GM12873 (cell line): ENCODE data around the gene CTXN3.

Experiments
- TF ChIP-seq, protein P1 (sequence below): IDR thresholded peaks from 2 replicates; pipeline ENCODE4 v1.5.1; 2012; ENCODE audit warnings: low read depth, mild to moderate bottlenecking, moderate library complexity, low read length, control low read depth; ENCODE audit not compliant: insufficient read depth; ENCODE audit errors: missing control alignments

CTXN3 gene

GRCh38 chr5:127694518-127695171 is 45.8 kb downstream of the CTXN3 start:
- TF ChIP-seq, protein P1, sequence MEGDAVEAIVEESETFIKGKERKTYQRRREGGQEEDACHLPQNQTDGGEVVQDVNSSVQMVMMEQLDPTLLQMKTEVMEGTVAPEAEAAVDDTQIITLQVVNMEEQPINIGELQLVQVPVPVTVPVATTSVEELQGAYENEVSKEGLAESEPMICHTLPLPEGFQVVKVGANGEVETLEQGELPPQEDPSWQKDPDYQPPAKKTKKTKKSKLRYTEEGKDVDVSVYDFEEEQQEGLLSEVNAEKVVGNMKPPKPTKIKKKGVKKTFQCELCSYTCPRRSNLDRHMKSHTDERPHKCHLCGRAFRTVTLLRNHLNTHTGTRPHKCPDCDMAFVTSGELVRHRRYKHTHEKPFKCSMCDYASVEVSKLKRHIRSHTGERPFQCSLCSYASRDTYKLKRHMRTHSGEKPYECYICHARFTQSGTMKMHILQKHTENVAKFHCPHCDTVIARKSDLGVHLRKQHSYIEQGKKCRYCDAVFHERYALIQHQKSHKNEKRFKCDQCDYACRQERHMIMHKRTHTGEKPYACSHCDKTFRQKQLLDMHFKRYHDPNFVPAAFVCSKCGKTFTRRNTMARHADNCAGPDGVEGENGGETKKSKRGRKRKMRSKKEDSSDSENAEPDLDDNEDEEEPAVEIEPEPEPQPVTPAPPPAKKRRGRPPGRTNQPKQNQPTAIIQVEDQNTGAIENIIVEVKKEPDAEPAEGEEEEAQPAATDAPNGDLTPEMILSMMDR, result no peak

DNA sequence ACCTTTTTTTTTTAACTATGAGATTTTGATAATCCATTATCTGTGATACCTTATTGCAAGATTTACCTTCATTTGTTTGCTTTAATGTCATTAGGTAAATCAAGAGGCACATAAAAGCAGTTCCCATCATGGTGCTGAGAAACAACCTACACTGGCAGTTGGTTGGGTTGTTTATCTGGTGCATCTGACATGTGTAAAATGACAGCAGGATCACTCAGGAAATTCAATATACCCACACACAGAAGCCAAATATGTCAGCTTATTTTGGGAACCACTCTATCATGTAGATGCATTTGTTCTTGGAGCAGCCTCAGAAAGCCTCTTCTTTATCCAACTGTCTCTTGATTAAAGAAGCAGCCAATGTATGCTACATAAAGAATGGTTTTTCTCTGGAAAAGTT is 46.5 kb downstream of the CTXN3 start:
- TF ChIP-seq, protein P1, result no peak

DNA sequence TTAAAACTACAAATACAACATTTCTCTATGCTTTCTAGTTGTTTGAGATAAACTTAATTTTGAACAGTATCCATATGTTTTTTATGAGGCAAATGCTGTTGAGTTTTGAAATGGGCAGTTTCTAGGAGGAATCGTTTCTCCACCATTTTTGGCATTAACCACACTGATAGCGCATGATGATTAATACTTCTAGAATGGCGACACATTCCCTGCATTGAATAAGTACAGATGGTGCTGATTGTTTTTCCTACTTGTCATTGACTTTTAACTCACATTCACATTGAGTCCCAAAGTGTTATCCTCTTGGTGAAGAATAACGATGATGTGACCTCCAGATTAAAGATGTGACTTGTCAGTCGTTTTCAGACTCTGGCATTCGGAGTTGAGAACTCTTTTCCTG is 47.8 kb downstream of the CTXN3 start:
- TF ChIP-seq, protein P1, result no peak

GRCh38 chr5:127697894-127698600 is 49.2 kb downstream of the CTXN3 start:
- TF ChIP-seq, protein P1, result no peak

DNA sequence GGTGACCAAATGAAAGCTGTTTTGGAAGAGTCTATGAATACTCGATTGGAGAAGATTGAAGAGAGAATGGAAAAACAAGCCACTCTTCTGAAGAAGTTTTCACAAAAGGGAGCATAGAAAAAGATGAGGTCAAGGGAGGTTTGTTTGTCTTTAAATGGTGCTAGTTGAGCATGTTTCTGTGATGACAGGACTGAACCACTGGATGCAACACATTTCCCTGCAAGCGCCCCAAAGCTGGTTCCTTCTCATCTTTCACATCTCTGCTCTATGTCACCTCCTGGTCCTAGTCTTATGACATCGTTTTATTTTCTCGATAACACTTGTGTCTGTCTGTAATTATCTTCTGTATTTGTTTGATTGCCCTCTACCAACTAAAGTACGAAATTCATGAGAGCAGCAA is 50.5 kb downstream of the CTXN3 start:
- TF ChIP-seq, protein P1, result no peak

DNA sequence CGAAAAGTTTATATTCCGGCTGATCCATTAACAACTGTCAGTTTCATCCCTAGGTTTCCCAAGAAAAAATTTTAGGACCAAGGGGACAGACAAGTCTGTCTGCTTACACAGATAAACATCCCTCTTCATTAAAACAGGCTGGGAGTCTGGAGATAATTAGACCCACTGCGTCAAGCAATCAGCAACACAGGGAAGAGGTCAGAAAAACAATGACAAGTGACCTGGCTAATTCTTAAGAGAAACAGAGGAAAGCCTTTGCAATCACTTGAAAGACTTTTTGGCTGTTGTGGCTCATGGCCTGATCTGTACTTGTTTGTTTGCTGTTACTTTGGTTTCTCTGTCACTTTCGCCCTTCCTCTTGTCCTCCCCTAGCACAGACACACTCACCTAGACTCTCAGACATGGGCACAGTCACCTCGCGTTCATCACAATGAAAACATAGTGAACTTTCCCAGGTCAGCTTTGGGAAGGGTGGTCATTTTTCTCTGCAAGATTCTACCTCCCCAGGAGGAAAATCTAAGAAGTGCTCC is 51.4 kb downstream of the CTXN3 start:
- TF ChIP-seq, protein P1, result no peak

- TF ChIP-seq, protein P1, result no peak
Measured at GRCh38 chr5:127702434-127702833, 53.6 kb downstream of the CTXN3 start.
